GM21528 (cell line): ENCODE measurements around the gene MAD1L1.
"Not testable (repeated sequence)": the region's sequence is repeated elsewhere in the genome, so short reads cannot be mapped to it uniquely, and the experiment has no call there.

Source experiments
- ATAC-seq: cut with Tn5 transposase; IDR thresholded peaks from one replicate; pipeline ENCODE4 v1.9.1; 2021; ENCODE audit warnings: mild to moderate bottlenecking, moderate library complexity; ENCODE audit not compliant: unreplicated experiment, low FRiP score

MAD1L1 gene

GRCh38 chr7:1865571-1866255, 367.0 kb downstream of the MAD1L1 start:
- no peak for ATAC-seq

- ATAC-seq: no peak
These were observed 367.7 kb downstream of the MAD1L1 start for GRCh38 chr7:1865000-1865555.

- ATAC-seq: no peak
These were observed 368.4 kb downstream of the MAD1L1 start for GRCh38 chr7:1864161-1864940.

GRCh38 chr7:1863091-1863900, 369.4 kb downstream of the MAD1L1 start:
- no peak for ATAC-seq

- ATAC-seq: no peak
These were observed 370.2 kb downstream of the MAD1L1 start for GRCh38 chr7:1862560-1862959.

GRCh38 chr7:1861799-1862458, 370.8 kb downstream of the MAD1L1 start:
- no peak for ATAC-seq

- ATAC-seq: not testable (repeated sequence)
These were observed 371.6 kb downstream of the MAD1L1 start for GRCh38 chr7:1860881-1861798.

- no peak for ATAC-seq
These were observed 373.3 kb downstream of the MAD1L1 start for GRCh38 chr7:1859266-1860035.

GRCh38 chr7:1858435-1859265, 374.1 kb downstream of the MAD1L1 start:
- no peak for ATAC-seq

- ATAC-seq: no peak
These were observed 375.0 kb downstream of the MAD1L1 start for GRCh38 chr7:1857487-1858421.

- no peak for ATAC-seq
These were observed 375.8 kb downstream of the MAD1L1 start for GRCh38 chr7:1856888-1857441.

GRCh38 chr7:1856161-1856887, 376.4 kb downstream of the MAD1L1 start:
- ATAC-seq: no peak

- no peak for ATAC-seq
These were observed 377.0 kb downstream of the MAD1L1 start for GRCh38 chr7:1855725-1856160.

GRCh38 chr7:1854866-1855724, 377.6 kb downstream of the MAD1L1 start:
- no peak for ATAC-seq
